Neural progenitor cell (in vitro differentiated cells): ENCODE measurements around the gene PRR23E. TPM values are rescaled to one million over a fixed set of nuclear protein-coding genes. Genes with fewer than 3 reads are reported as not detected.

Experiments used
- DNase-seq: peaks from one replicate; pipeline ENCODE4 v3.0.0-alpha.2; 2016; ENCODE audit warnings: low spot score
- H2AFZ ChIP-seq: fragments of 200-600 bp; sonication (generic); replicated peaks from 2 replicates; pipeline ENCODE4 v1.6.1; 2016; ENCODE audit warnings: antibody characterized with exemption
- H3F3A ChIP-seq: fragments of 200-600 bp; sonication (generic); 2 replicates; pipeline ENCODE4 v1.6.1; 2016; ENCODE audit warnings: antibody characterized with exemption, low read depth
- H3K27ac ChIP-seq: fragments of 200-600 bp; sonication (generic); 2 replicates; pipeline ENCODE4 v1.5.1; 2016; ENCODE audit warnings: mild to moderate bottlenecking
- H3K27me3 ChIP-seq: fragments of 200-600 bp; sonication (generic); 2 replicates; pipeline ENCODE4 v1.6.1; 2016; ENCODE audit warnings: mild to moderate bottlenecking, moderate library complexity
- H3K36me3 ChIP-seq: fragments of 200-600 bp; sonication (generic); 2 replicates; pipeline ENCODE4 v1.5.1; 2016
- H3K4me1 ChIP-seq: fragments of 200-600 bp; sonication (generic); 2 replicates; pipeline ENCODE4 v1.6.1; 2016; ENCODE audit warnings: mixed run types
- H3K4me2 ChIP-seq: fragments of 200-600 bp; sonication (generic); 2 replicates; pipeline ENCODE4 v1.6.1; 2016
- H3K4me3 ChIP-seq: fragments of 200-600 bp; sonication (generic); 2 replicates; pipeline ENCODE4 v1.5.1; 2016
- H3K79me2 ChIP-seq: fragments of 200-600 bp; sonication (generic); 2 replicates; pipeline ENCODE4 v1.6.1; 2016; ENCODE audit warnings: low read depth
- H3K9ac ChIP-seq: fragments of 200-600 bp; sonication (generic); 2 replicates; pipeline ENCODE4 v1.6.1; 2016
- H3K9me3 ChIP-seq: fragments of 200-600 bp; sonication (generic); 2 replicates; pipeline ENCODE4 v1.5.1; 2016; ENCODE audit warnings: low read depth
- H4K20me1 ChIP-seq: fragments of 200-600 bp; sonication (generic); 2 replicates; pipeline ENCODE4 v1.6.1; 2016; ENCODE audit warnings: low read depth
- H3K27ac Mint-ChIP-seq: 3 replicates; pipeline ENCODE4 v1.8.0; 2021; ENCODE audit warnings: mixed read lengths
- H3K27me3 Mint-ChIP-seq: 2 replicates; pipeline ENCODE4 v1.8.0; 2022; ENCODE audit warnings: low read depth, mild to moderate bottlenecking, inconsistent platforms, moderate library complexity, mixed read lengths; ENCODE audit not compliant: insufficient read depth
- H3K36me3 Mint-ChIP-seq: 3 replicates; pipeline ENCODE4 v1.8.0; 2021; ENCODE audit warnings: mixed read lengths
- H3K4me1 Mint-ChIP-seq: 3 replicates; pipeline ENCODE4 v1.8.0; 2021; ENCODE audit warnings: mixed read lengths
- H3K4me3 Mint-ChIP-seq: 3 replicates; pipeline ENCODE4 v1.8.0; 2021; ENCODE audit warnings: mild to moderate bottlenecking, moderate library complexity, mixed read lengths
- H3K9me3 Mint-ChIP-seq: 3 replicates; pipeline ENCODE4 v1.8.0; 2020; ENCODE audit warnings: mixed read lengths
- CTCF ChIP-seq: fragments of 200-600 bp; sonication (generic); IDR thresholded peaks from 2 replicates; pipeline ENCODE4 v1.5.1; 2017; ENCODE audit warnings: antibody characterized with exemption, mild to moderate bottlenecking
- EZH2 ChIP-seq: fragments of 200-600 bp; sonication (generic); IDR thresholded peaks from 2 replicates; pipeline ENCODE4 v1.6.1; 2017; ENCODE audit warnings: antibody characterized with exemption, mild to moderate bottlenecking, moderate library complexity
- EZH2phosphoT487 ChIP-seq: fragments of 200-600 bp; sonication (generic); IDR thresholded peaks from 2 replicates; pipeline ENCODE4 v1.6.1; 2017; ENCODE audit warnings: antibody characterized with exemption
- total RNA-seq: library from RNA; depleted of rRNA; stranded (reverse); fragments of >200 nt; gene quantifications from 2 replicates; pipeline ENCODE4 v1.2.3, GENCODE V29; 2015; ENCODE audit warnings: low replicate concordance

Gene PRR23E
- total RNA-seq, 1 donor from 2014 or later: not detected

GRCh38 chr3:127172781-127173515, 20.0 kb upstream of the PRR23E start:
- no peak for DNase-seq
- Histone ChIP-seq H4K20me1 (no peaks in the 10 kb centered on the region), H3K4me2 (no peak overlapping the region), H3K36me3 (no peaks in the 10 kb centered on the region), H3K4me3 (no peak overlapping the region), H3K4me1 (no peaks in the 10 kb centered on the region), H3K27me3 (no peaks in the 10 kb centered on the region), H3K79me2 (no peaks in the 10 kb centered on the region), H3K9me3 (no peaks in the 10 kb centered on the region), H3K9ac (no peak overlapping the region), H3F3A (no peaks in the 10 kb centered on the region), H3K27ac (no peak overlapping the region), H2AFZ (no peak overlapping the region)
- Mint-ChIP-seq H3K27ac (peak overlapping the region; percentile 61), H3K27me3 (peaks cover 13% of the 10 kb centered on the region), H3K4me3 (no peak overlapping the region), H3K36me3 (no peaks in the 10 kb centered on the region), H3K4me1 (peaks cover 34% of the 10 kb centered on the region), H3K9me3 (peaks cover 6% of the 10 kb centered on the region)
- no peak for TF ChIP-seq EZH2
- TF ChIP-seq CTCF: no peak
- no peak for TF ChIP-seq EZH2phosphoT487

GRCh38 chr3:127173516-127174166, 19.3 kb upstream of the PRR23E start:
- no peak overlapping the region for H3K4me2 ChIP-seq
- no peak overlapping the region for H3K9ac ChIP-seq
- H3K9me3 Mint-ChIP-seq: peaks cover 8% of the 10 kb centered on the region
- peaks cover 34% of the 10 kb centered on the region for H3K4me1 Mint-ChIP-seq
- no peak overlapping the region for H2AFZ ChIP-seq
- H3K4me1 ChIP-seq: no peaks in the 10 kb centered on the region
- H3K79me2 ChIP-seq: no peaks in the 10 kb centered on the region
- no peaks in the 10 kb centered on the region for H3K9me3 ChIP-seq
- no peak overlapping the region for H3K27ac Mint-ChIP-seq
- no peak overlapping the region for H3K27ac ChIP-seq
- H4K20me1 ChIP-seq: no peaks in the 10 kb centered on the region
- no peaks in the 10 kb centered on the region for H3K27me3 ChIP-seq
- H3K4me3 ChIP-seq: no peak overlapping the region
- no peaks in the 10 kb centered on the region for H3K36me3 Mint-ChIP-seq
- H3K27me3 Mint-ChIP-seq: peaks cover 13% of the 10 kb centered on the region
- DNase-seq: no peak
- no peaks in the 10 kb centered on the region for H3F3A ChIP-seq
- H3K36me3 ChIP-seq: no peaks in the 10 kb centered on the region
- TF ChIP-seq EZH2phosphoT487 (no peak), CTCF (no peak), EZH2 (no peak)
- peak overlapping the region; percentile 41 for H3K4me3 Mint-ChIP-seq

GRCh38 chr3:127174284-127174683, 18.6 kb upstream of the PRR23E start:
- Histone ChIP-seq H3K9me3 (no peaks in the 10 kb centered on the region), H3K27ac (no peak overlapping the region), H4K20me1 (no peaks in the 10 kb centered on the region), H2AFZ (no peak overlapping the region), H3K79me2 (no peaks in the 10 kb centered on the region), H3K4me2 (no peak overlapping the region), H3F3A (no peaks in the 10 kb centered on the region), H3K27me3 (no peaks in the 10 kb centered on the region), H3K36me3 (no peaks in the 10 kb centered on the region), H3K4me1 (no peaks in the 10 kb centered on the region), H3K9ac (no peak overlapping the region), H3K4me3 (no peak overlapping the region)
- H3K27me3 Mint-ChIP-seq: peaks cover 10% of the 10 kb centered on the region
- no peak for DNase-seq
- peak overlapping the region; percentile 41 for H3K4me3 Mint-ChIP-seq
- no peak overlapping the region for H3K27ac Mint-ChIP-seq
- TF ChIP-seq EZH2phosphoT487: no peak
- no peak for TF ChIP-seq CTCF
- no peak for TF ChIP-seq EZH2
- H3K36me3 Mint-ChIP-seq: no peaks in the 10 kb centered on the region
- H3K4me1 Mint-ChIP-seq: peaks cover 32% of the 10 kb centered on the region
- peaks cover 12% of the 10 kb centered on the region for H3K9me3 Mint-ChIP-seq
